B cell (primary cell): ENCODE measurements around the gene ROM1. TPM values are rescaled to one million over a fixed set of nuclear protein-coding genes. Genes with fewer than 3 reads are reported as not detected.

Experiments
- ATAC-seq: fragments of 200-7000 bp; cut with Tn5 transposase; one replicate; pipeline ENCODE4 v1.10.0; 2021; ENCODE audit warnings: low read depth, mild to moderate bottlenecking, moderate number of reproducible peaks, moderate library complexity
- CTCF ChIA-PET: fragments of 350-600 bp; sonication (Branson Sonifier 250); formaldehyde crosslinking; loops from one replicate; lab custom pipeline; 2021; ENCODE audit warnings: antibody characterized with exemption, inconsistent platforms; lab: Charles Lee
- POLR2A ChIA-PET: fragments of 350-600 bp; sonication (Branson Sonifier 250); formaldehyde crosslinking; loops from one replicate; lab custom pipeline; 2021; ENCODE audit warnings: antibody characterized with exemption; lab: Charles Lee
- DNase-seq: peaks from one replicate; pipeline ENCODE4 v3.0.0; 2013
- H2AFZ ChIP-seq: 2 replicates; pipeline ENCODE4 v1.6.1; 2012; ENCODE audit warnings: mild to moderate bottlenecking, low read depth, low read length; ENCODE audit not compliant: insufficient read depth, poor library complexity, severe bottlenecking
- H3K27ac ChIP-seq, 2 donors: 1 replicate in 1 of 2; 2 replicates in 1 of 2; pipeline ENCODE4 v1.5.1; 2012 to 2013; ENCODE audit warnings: low read length in 2 of 2, mild to moderate bottlenecking in 2 of 2, moderate library complexity in 1 of 2
- H3K27me3 ChIP-seq, 4 experiments: fragments of 200-600 bp in 1 of 4; sonication (generic) in 1 of 4; replicated peaks in 1 of 4; 1 replicate in 2 of 4; 2 replicates in 2 of 4; pipeline versions ENCODE4 v1.6.1 to v1.7.0; 2013 to 2016; ENCODE audit warnings: low read length in 3 of 4, mild to moderate bottlenecking in 2 of 4, mixed read lengths in 1 of 4, moderate library complexity in 1 of 4; ENCODE audit not compliant: insufficient read depth in 4 of 4, control insufficient read depth in 3 of 4; ENCODE audit errors: control extremely low read depth in 1 of 4
- H3K36me3 ChIP-seq, 2 experiments: replicated peaks in 1 of 2; 1 replicate in 1 of 2; 2 replicates in 1 of 2; pipeline versions ENCODE4 v1.6.1 to v1.7.1; 2013; ENCODE audit warnings: low read length in 1 of 2; ENCODE audit not compliant: insufficient read depth in 2 of 2, control insufficient read depth in 1 of 2; ENCODE audit errors: control extremely low read depth in 1 of 2, extremely low read depth in 1 of 2
- H3K4me1 ChIP-seq, 2 donors: fragments of 200-600 bp in 1 of 2; sonication (generic) in 1 of 2; 1 replicate in 1 of 2; 2 replicates in 1 of 2; pipeline versions ENCODE4 v1.5.1 to v1.6.1; 2013 to 2017; ENCODE audit warnings: low read length in 2 of 2; ENCODE audit not compliant: control insufficient read depth in 2 of 2, insufficient read depth in 2 of 2
- H3K4me2 ChIP-seq: replicated peaks from 2 replicates; pipeline ENCODE3; 2012; ENCODE audit warnings: mild to moderate bottlenecking, low read depth, low read length; ENCODE audit not compliant: poor library complexity, severe bottlenecking
- H3K4me3 ChIP-seq, 5 experiments: fragments of 200-600 bp in 1 of 5; sonication (generic) in 1 of 5; 1 replicate in 3 of 5; 2 replicates in 2 of 5; pipeline versions ENCODE4 v1.5.1 to v1.7.0; 2011 to 2016; ENCODE audit warnings: low read length in 4 of 5, mild to moderate bottlenecking in 4 of 5, low read depth in 2 of 5, control low read depth in 1 of 5, moderate library complexity in 1 of 5; ENCODE audit not compliant: insufficient read depth in 1 of 5; ENCODE audit errors: control extremely low read depth in 1 of 5, extremely low read depth in 1 of 5
- H3K79me2 ChIP-seq: fragments of 200-600 bp; sonication (generic); one replicate; pipeline ENCODE4 v1.6.0; 2016; ENCODE audit warnings: low read length; ENCODE audit not compliant: control insufficient read depth, insufficient read depth
- H3K9ac ChIP-seq: fragments of 200-600 bp; sonication (generic); 2 replicates; pipeline ENCODE4 v1.6.1; 2017; ENCODE audit warnings: mild to moderate bottlenecking, low read length, moderate library complexity
- H3K9me3 ChIP-seq, 3 donors: one replicate each; pipeline versions ENCODE4 v1.6.1 to v1.7.1; 2013; ENCODE audit warnings: low read length in 2 of 3; ENCODE audit not compliant: control insufficient read depth in 2 of 3, insufficient read depth in 1 of 3; ENCODE audit errors: control extremely low read depth in 1 of 3
- H4K20me1 ChIP-seq: 2 replicates; pipeline ENCODE4 v1.6.0; 2012; ENCODE audit warnings: mild to moderate bottlenecking, low read length; ENCODE audit not compliant: insufficient read depth, control insufficient read depth, poor library complexity, severe bottlenecking
- H3K27ac Mint-ChIP-seq: one replicate; pipeline ENCODE4 v1.8.0; 2021; ENCODE audit warnings: mixed read lengths
- H3K27me3 Mint-ChIP-seq: one replicate; pipeline ENCODE4 v1.8.0; 2021; ENCODE audit warnings: mixed read lengths
- H3K4me1 Mint-ChIP-seq: one replicate; pipeline ENCODE4 v1.8.0; 2021; ENCODE audit warnings: mixed read lengths
- H3K4me3 Mint-ChIP-seq: one replicate; pipeline ENCODE4 v1.8.0; 2021; ENCODE audit warnings: mixed read lengths
- H3K9me3 Mint-ChIP-seq: one replicate; pipeline ENCODE4 v1.8.0; 2022; ENCODE audit warnings: mixed read lengths; ENCODE audit not compliant: insufficient read depth
- EZH2 ChIP-seq: IDR thresholded peaks from 2 replicates; pipeline ENCODE4 v1.6.1; 2012; ENCODE audit warnings: borderline replicate concordance, low read depth, mild to moderate bottlenecking, moderate library complexity, low read length; ENCODE audit not compliant: insufficient read depth, poor library complexity, severe bottlenecking
- WGBS: methylation state at CpG from one replicate; pipeline ENCODE4 v1.1.5; 2013; ENCODE audit warnings: missing lambda C conversion rate; ENCODE audit not compliant: insufficient coverage; 5-methylcytosine and 5-hydroxymethylcytosine counted together
- intact Hi-C: fragments of 100-400 bp; cut with micrococcal nuclease; formaldehyde crosslinking; loops from one replicate; pipeline ENCODE4 v1.10.0; 2022
- polyA plus RNA-seq: library from polyadenylated mRNA; depleted of rRNA; stranded (reverse); fragments of >200 nt; gene quantifications from 2 replicates; pipeline ENCODE4 v1.2.3, GENCODE V29; 2012
- total RNA-seq, 2 donors: library from RNA; stranded (reverse); fragments of 120-200 nt in 1 of 2; gene quantifications; 1 replicate in 1 of 2; 2 replicates in 1 of 2; pipeline versions ENCODE4 v1.2.3 to v1.2.4, GENCODE V29; 2013 to 2022
- TF ChIP-seq, protein P1 (sequence below): fragments of 200-600 bp; IDR thresholded peaks from one replicate; pipeline ENCODE4 v1.8.0; 2022; ENCODE audit warnings: antibody characterized with exemption, mild to moderate bottlenecking

The ROM1 gene
- total and polyA plus RNA-seq, 2 donors (not counting 1 experiment from before 2014, with no cell fraction given): 1.3 to 2.0 TPM

DNA sequence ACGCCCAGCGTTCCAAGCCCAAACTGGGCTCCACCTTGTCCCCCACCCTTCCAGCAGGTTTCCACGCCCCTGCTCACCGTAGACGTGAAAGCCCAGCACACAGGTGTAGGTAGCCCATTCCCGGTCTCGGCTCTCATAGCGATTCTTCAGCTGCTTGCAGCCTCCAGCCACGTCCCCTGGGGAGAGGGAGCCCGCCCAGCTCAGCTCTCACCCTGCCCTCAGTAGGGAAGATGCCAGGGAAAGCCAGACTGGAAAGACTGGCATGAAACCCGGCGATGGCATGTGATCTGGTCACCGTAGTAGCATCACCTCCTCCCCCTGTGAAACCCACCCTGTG, 10.0 kb upstream of the ROM1 start:
- Histone ChIP-seq H3K4me2 (peak overlapping the region; percentile 94), H3K27ac (no peak overlapping the region), H2AFZ (no peak overlapping the region), H3K27me3 (no peaks in the 10 kb centered on the region), H3K4me1 (peaks cover 24 to 48% of the 10 kb centered on the region in 2 donors), H4K20me1 (peaks cover 7% of the 10 kb centered on the region), H3K9ac (no peak overlapping the region), H3K9me3 (peaks cover 0 to 3% (median 0%) of the 10 kb centered on the region in 3 donors), H3K79me2 (peaks cover 52% of the 10 kb centered on the region), H3K4me3 (peak overlapping the region in 1 of 5 experiments; percentile 88), H3K36me3 (peaks cover 0 to 39% of the 10 kb centered on the region in 2 experiments)
- ATAC-seq (no peak), DNase-seq (no peak)
- WGBS: over 99% methylated on average over 12 of the region's 13 CpGs
- Mint-ChIP-seq H3K9me3 (no peaks in the 10 kb centered on the region), H3K4me3 (peak overlapping the region; percentile 97), H3K4me1 (peaks cover 51% of the 10 kb centered on the region), H3K27me3 (no peaks in the 10 kb centered on the region), H3K27ac (peak overlapping the region; percentile 82)
- ChIA-PET CTCF (interaction anchor here (0.6 to 2.5 kb wide), 3 partner anchors 11 to 90 kb away, joined by 3 to 13 read pairs (median 3); partner anchors contain the start of genes LBHD1, TUT1 and UQCC3), POLR2A (interaction anchor here (0.5 to 3.1 kb wide), 5 partner anchors 11 to 238 kb away, joined by 3 to 18 read pairs (median 4); partner anchors contain the start of gene TUT1)
- intact Hi-C loops: no loop called here
- TF ChIP-seq, protein P1, sequence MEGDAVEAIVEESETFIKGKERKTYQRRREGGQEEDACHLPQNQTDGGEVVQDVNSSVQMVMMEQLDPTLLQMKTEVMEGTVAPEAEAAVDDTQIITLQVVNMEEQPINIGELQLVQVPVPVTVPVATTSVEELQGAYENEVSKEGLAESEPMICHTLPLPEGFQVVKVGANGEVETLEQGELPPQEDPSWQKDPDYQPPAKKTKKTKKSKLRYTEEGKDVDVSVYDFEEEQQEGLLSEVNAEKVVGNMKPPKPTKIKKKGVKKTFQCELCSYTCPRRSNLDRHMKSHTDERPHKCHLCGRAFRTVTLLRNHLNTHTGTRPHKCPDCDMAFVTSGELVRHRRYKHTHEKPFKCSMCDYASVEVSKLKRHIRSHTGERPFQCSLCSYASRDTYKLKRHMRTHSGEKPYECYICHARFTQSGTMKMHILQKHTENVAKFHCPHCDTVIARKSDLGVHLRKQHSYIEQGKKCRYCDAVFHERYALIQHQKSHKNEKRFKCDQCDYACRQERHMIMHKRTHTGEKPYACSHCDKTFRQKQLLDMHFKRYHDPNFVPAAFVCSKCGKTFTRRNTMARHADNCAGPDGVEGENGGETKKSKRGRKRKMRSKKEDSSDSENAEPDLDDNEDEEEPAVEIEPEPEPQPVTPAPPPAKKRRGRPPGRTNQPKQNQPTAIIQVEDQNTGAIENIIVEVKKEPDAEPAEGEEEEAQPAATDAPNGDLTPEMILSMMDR: no peak

DNA sequence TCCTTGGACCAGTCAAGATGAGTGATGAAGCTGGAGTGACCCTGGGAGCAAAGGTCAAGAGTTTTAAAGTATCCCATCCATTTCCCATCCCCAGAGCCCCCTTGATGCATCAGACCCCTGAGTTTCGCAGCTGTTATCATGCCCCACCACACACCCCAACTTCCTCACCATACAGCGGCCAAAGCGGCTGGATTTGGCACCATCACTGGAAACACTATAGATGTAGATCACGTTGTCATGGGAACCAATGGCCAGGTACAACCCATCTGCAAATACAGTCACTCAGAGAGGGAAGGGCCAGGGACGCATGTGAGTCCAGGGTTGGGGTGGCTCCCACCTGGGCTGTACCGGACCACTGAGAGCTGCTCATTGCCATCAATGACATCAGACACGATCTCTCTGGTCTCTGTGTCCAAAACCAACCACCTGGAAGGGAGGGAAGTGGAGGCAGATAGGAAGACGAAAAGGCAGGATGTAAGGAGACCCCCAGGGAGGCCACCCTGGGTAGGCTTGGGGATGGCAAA, 9.2 kb upstream of the ROM1 start:
- intact Hi-C loops: no loop called here
- no peaks in the 10 kb centered on the region for H3K9me3 Mint-ChIP-seq
- WGBS: 78% methylated on average over 3 of the region's 8 CpGs
- Histone ChIP-seq H3K36me3 (peaks cover 0 to 43% of the 10 kb centered on the region in 2 experiments), H3K4me3 (no peak overlapping the region), H3K9ac (no peak overlapping the region), H3K4me1 (peaks cover 18 to 41% of the 10 kb centered on the region in 2 donors), H3K27ac (no peak overlapping the region), H3K27me3 (no peaks in the 10 kb centered on the region), H2AFZ (no peak overlapping the region), H3K79me2 (peaks cover 60% of the 10 kb centered on the region), H3K4me2 (no peak overlapping the region), H3K9me3 (peaks cover 0 to 3% (median 0%) of the 10 kb centered on the region in 3 donors), H4K20me1 (peaks cover 7% of the 10 kb centered on the region)
- H3K4me3 Mint-ChIP-seq: peak overlapping the region; percentile 97
- ChIA-PET POLR2A (interaction anchor here (0.8 to 1.2 kb wide), 4 partner anchors 11 to 106 kb away, joined by 3 to 9 read pairs (median 4); partner anchors contain the start of gene TUT1), CTCF (interaction anchor here (0.8 to 2.5 kb wide), 3 partner anchors 12 to 179 kb away, joined by 3 to 13 read pairs (median 5); partner anchors contain the start of genes LBHD1, TUT1 and UQCC3)
- H3K4me1 Mint-ChIP-seq: peaks cover 44% of the 10 kb centered on the region
- no peak for ATAC-seq
- TF ChIP-seq EZH2: no peak
- TF ChIP-seq, protein P1: no peak
- peak overlapping the region; percentile 82 for H3K27ac Mint-ChIP-seq
- no peak for DNase-seq
- H3K27me3 Mint-ChIP-seq: no peaks in the 10 kb centered on the region
